Superior temporal gyrus (tissue), 1 donor: ENCODE results near the gene LRRN1.
A peak's percentile ranks its signal among the peaks of the same experiment; 100 is the strongest.
"Not testable (repeated sequence)": the region's sequence is repeated elsewhere in the genome, so short reads cannot be mapped to it uniquely, and the experiment has no call there.

Source experiments
- DNase-seq: peaks from one replicate; pipeline ENCODE4 v3.0.0-alpha.2; 2016; ENCODE audit errors: extremely low spot score

LRRN1 gene

GRCh38 chr3:3806856-3807255, 7.6 kb downstream of the LRRN1 start:
- DNase-seq, result no peak

GRCh38 chr3:3813013-3813412, 13.8 kb downstream of the LRRN1 start:
- DNase-seq, result no peak

- no peak for DNase-seq
Observed at GRCh38 chr3:3815206-3815605, 16.0 kb downstream of the LRRN1 start.

GRCh38 chr3:3816034-3816433, 16.8 kb downstream of the LRRN1 start:
- DNase-seq, result no peak

- DNase-seq, result peak; percentile 71
Observed at GRCh38 chr3:3817865-3818264, 18.6 kb downstream of the LRRN1 start.

GRCh38 chr3:3821777-3822176, 22.5 kb downstream of the LRRN1 start:
- DNase-seq, result peak; percentile 55

- no peak for DNase-seq
Observed at GRCh38 chr3:3825035-3825434, 25.8 kb downstream of the LRRN1 start.

- DNase-seq, result no peak
Observed at GRCh38 chr3:3826521-3826920, 27.3 kb downstream of the LRRN1 start.

- DNase-seq, result no peak
Observed at GRCh38 chr3:3827111-3827510, 27.9 kb downstream of the LRRN1 start.

- DNase-seq, result not testable (repeated sequence)
Observed at GRCh38 chr3:3828417-3828816, 29.2 kb downstream of the LRRN1 start.

GRCh38 chr3:3836845-3837244, 37.6 kb downstream of the LRRN1 start:
- DNase-seq, result no peak

GRCh38 chr3:3842356-3842755, 43.1 kb downstream of the LRRN1 start:
- no peak for DNase-seq

- DNase-seq, result no peak
Observed at GRCh38 chr3:3847994-3848922, 49.0 kb downstream of the LRRN1 start.

GRCh38 chr3:3848923-3849275, 49.7 kb downstream of the LRRN1 start:
- no peak for DNase-seq

GRCh38 chr3:3851621-3852323, 52.5 kb downstream of the LRRN1 start:
- DNase-seq, result no peak

GRCh38 chr3:3853544-3853943, 54.3 kb downstream of the LRRN1 start:
- DNase-seq, result no peak

GRCh38 chr3:3855056-3855455, 55.8 kb downstream of the LRRN1 start:
- DNase-seq, result no peak

GRCh38 chr3:3860235-3860634, 61.0 kb downstream of the LRRN1 start:
- DNase-seq, result no peak

- DNase-seq, result no peak
Observed at GRCh38 chr3:3862534-3862933, 63.3 kb downstream of the LRRN1 start.

- no peak for DNase-seq
Observed at GRCh38 chr3:3875491-3875890, 76.3 kb downstream of the LRRN1 start.

GRCh38 chr3:3881050-3881449, 81.8 kb downstream of the LRRN1 start:
- DNase-seq, result no peak

GRCh38 chr3:3887311-3887710, 88.1 kb downstream of the LRRN1 start:
- DNase-seq, result not testable (repeated sequence)

- no peak for DNase-seq
Observed at GRCh38 chr3:3893590-3893989, 94.4 kb downstream of the LRRN1 start.
